Esophagus muscularis mucosa (tissue), 4 donors: ENCODE measurements around the gene TAF10. TPM values are rescaled to one million over a fixed set of nuclear protein-coding genes. Genes with fewer than 3 reads are reported as not detected.

ENCODE experiments used
- DNase-seq: peaks from one replicate; pipeline ENCODE4 v3.0.0-alpha.2; 2017; ENCODE audit errors: extremely low spot score
- H3K27ac ChIP-seq, 4 donors: fragments of 200-600 bp; sonication (generic); replicated peaks in 1 of 4; 1 replicate in 3 of 4; 2 replicates in 1 of 4; pipeline ENCODE4 v1.5.1; 2016 to 2019; ENCODE audit warnings: mild to moderate bottlenecking in 1 of 4
- H3K27me3 ChIP-seq, 4 donors: fragments of 200-600 bp; sonication (generic); one replicate each; pipeline versions ENCODE4 v1.5.1 to v1.6.0; 2016 to 2019
- H3K36me3 ChIP-seq, 4 donors: fragments of 200-600 bp; sonication (generic); one replicate each; pipeline ENCODE4 v1.5.1; 2016 to 2019
- H3K4me1 ChIP-seq, 4 donors: fragments of 200-600 bp; sonication (generic); one replicate each; pipeline ENCODE4 v1.5.1; 2016 to 2019
- H3K4me3 ChIP-seq, 4 donors: fragments of 200-600 bp; sonication (generic); 1 replicate in 2 of 4; 2 replicates in 2 of 4; pipeline ENCODE4 v1.5.1; 2016 to 2019; ENCODE audit warnings: mild to moderate bottlenecking in 4 of 4, moderate library complexity in 1 of 4
- H3K9me3 ChIP-seq, 4 donors: fragments of 200-600 bp; sonication (generic); 1 replicate in 3 of 4; 2 replicates in 1 of 4; pipeline ENCODE4 v1.5.1; 2016 to 2019
- EP300 ChIP-seq: sonication (generic); formaldehyde crosslinking; IDR thresholded peaks from one replicate; pipeline ENCODE4 v1.6.1; 2017; ENCODE audit warnings: antibody characterized with exemption
- POLR2A ChIP-seq: fragments of 450-650 bp; IDR thresholded peaks from one replicate; pipeline ENCODE4 v1.6.1; 2017; ENCODE audit warnings: antibody characterized with exemption, moderate library complexity, mild to moderate bottlenecking, low read depth
- POLR2AphosphoS5 ChIP-seq, 2 donors: sonication (generic); formaldehyde crosslinking; IDR thresholded peaks; one replicate each; pipeline ENCODE4 v1.6.1; 2017; ENCODE audit warnings: antibody characterized with exemption in 2 of 2
- WGBS: methylation state at CpG from one replicate; pipeline ENCODE4 v1.1.5; 2018; 5-methylcytosine and 5-hydroxymethylcytosine counted together
- intact Hi-C: fragments of 100-400 bp; cut with DNase I; formaldehyde crosslinking; loops from one replicate; pipeline ENCODE4 v1.15.1; 2023
- total RNA-seq, 4 donors: library from RNA; depleted of rRNA; stranded (reverse); fragments of >200 nt; gene quantifications; one replicate each; pipeline versions ENCODE4 v1.1.0 to v1.2.1, GENCODE V29; 2016
- TF ChIP-seq, protein P1 (sequence below), 3 experiments: fragments of 200-600 bp in 2 of 3; fragments of 450-650 bp in 1 of 3; sonication (generic) in 2 of 3; IDR thresholded peaks; one replicate each; pipeline ENCODE4 v1.5.1; 2017 to 2019; ENCODE audit warnings: antibody characterized with exemption in 3 of 3, mild to moderate bottlenecking in 2 of 3, moderate library complexity in 1 of 3

TAF10 gene
- total RNA-seq, 4 donors from 2014 or later, result 24.2 to 51.1 (median 43.4) TPM

DNA sequence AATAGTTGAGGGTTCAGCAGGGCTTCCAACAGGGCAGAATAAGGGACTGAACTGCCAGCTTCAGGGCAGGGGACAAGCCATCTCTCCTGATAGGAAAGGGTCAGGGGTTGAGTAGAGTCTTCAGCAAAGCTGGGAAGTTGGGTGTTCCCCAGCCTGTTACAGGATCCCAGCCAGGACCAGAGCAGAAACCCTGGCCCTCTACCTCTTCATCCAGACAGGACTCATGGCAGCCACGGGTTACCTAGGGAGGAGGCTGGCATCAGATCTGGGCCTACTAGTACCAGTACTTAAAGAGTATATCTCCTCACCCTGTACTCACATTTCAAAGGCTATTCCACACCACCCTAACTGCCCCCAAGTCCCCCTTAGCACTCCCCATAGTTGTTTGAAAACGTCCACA, 2.4 kb upstream of the TAF10 start:
- Histone ChIP-seq H3K36me3 (peaks cover 14 to 58% (median 45%) of the 10 kb centered on the region in 4 donors), H3K9me3 (no peaks in the 10 kb centered on the region), H3K27me3 (no peaks in the 10 kb centered on the region), H3K4me1 (peaks cover 34 to 64% (median 57%) of the 10 kb centered on the region in 4 donors), H3K4me3 (no peak overlapping the region), H3K27ac (peak overlapping the region; percentile 25 to 98 (median 98))
- TF ChIP-seq POLR2AphosphoS5 (IDR thresholded peaks at IDR 0.05) (no peak), POLR2A (no peak), EP300 (no peak)
- TF ChIP-seq, protein P1, sequence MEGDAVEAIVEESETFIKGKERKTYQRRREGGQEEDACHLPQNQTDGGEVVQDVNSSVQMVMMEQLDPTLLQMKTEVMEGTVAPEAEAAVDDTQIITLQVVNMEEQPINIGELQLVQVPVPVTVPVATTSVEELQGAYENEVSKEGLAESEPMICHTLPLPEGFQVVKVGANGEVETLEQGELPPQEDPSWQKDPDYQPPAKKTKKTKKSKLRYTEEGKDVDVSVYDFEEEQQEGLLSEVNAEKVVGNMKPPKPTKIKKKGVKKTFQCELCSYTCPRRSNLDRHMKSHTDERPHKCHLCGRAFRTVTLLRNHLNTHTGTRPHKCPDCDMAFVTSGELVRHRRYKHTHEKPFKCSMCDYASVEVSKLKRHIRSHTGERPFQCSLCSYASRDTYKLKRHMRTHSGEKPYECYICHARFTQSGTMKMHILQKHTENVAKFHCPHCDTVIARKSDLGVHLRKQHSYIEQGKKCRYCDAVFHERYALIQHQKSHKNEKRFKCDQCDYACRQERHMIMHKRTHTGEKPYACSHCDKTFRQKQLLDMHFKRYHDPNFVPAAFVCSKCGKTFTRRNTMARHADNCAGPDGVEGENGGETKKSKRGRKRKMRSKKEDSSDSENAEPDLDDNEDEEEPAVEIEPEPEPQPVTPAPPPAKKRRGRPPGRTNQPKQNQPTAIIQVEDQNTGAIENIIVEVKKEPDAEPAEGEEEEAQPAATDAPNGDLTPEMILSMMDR (IDR thresholded peaks at IDR 0.05), result no peak
- intact Hi-C loops, result no loop called here
- 94% methylated on average over 2 of the region's 2 CpGs for WGBS
- DNase-seq, result no peak

DNA sequence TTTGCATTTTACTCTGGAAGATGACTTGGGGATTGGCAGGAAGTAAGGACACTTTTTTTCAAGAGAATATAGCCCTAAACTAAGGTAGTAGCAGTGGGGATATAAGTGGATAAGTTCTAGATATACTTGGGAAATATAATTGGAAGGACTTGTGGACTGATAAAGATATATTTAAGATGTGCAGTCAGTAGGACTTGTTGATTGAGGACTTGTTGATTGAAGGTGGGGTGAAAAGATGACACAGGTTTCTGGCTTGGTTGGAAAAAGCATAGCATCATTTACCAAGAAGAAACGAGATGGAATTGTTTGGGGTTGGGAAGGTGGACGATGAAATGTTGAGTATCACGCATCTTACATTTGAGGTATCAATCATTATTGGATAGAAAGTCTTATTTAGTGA, 1.5 kb upstream of the TAF10 start:
- TF ChIP-seq EP300 (no peak), POLR2AphosphoS5 (IDR thresholded peaks at IDR 0.05) (no peak), POLR2A (no peak)
- TF ChIP-seq, protein P1 (IDR thresholded peaks at IDR 0.05), result no peak
- Histone ChIP-seq H3K4me3 (peak overlapping the region in 2 of 4 donors; percentile 87 to 88), H3K9me3 (no peaks in the 10 kb centered on the region), H3K4me1 (peaks cover 35 to 69% (median 61%) of the 10 kb centered on the region in 4 donors), H3K27me3 (no peaks in the 10 kb centered on the region), H3K36me3 (peaks cover 23 to 67% (median 55%) of the 10 kb centered on the region in 4 donors), H3K27ac (peak overlapping the region; percentile 97 to 98 (median 98))
- intact Hi-C loops, result loop anchor here (2.0 kb wide), 1 partner anchor 69 kb away; the partner anchor contains the start of gene MRPL17
- DNase-seq, result no peak
- 93% methylated on average over 3 of the region's 3 CpGs for WGBS

DNA sequence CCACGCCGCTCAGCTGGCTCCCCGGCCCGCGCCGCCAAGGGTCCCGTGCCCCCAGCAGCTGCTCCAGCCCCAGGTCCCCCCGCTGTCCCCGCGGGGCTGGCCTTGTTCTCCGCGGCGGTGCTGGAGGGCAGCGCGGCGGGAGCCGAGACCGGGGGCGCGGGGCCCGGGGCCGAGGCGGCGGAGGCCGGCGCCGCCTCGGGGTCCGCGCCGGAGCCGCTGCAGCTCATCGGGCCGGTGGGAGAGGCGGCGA, 128 bp downstream of the TAF10 start:
- Histone ChIP-seq H3K9me3 (no peaks in the 10 kb centered on the region), H3K27me3 (no peaks in the 10 kb centered on the region), H3K4me3 (peak overlapping the region; percentile 79 to 98 (median 88)), H3K27ac (peak overlapping the region; percentile 97 to 98 (median 98)), H3K36me3 (peaks cover 30 to 70% (median 62%) of the 10 kb centered on the region in 4 donors), H3K4me1 (peaks cover 44 to 68% (median 61%) of the 10 kb centered on the region in 4 donors)
- DNase-seq, result no peak
- TF ChIP-seq EP300, result no peak
- TF ChIP-seq, protein P1 (IDR thresholded peaks at IDR 0.05), result no peak
- TF ChIP-seq POLR2A, result no peak
- TF ChIP-seq POLR2AphosphoS5 (IDR thresholded peaks at IDR 0.05), result no peak
- 0% methylated on average over 2 of the region's 36 CpGs for WGBS
- intact Hi-C loops, result loop anchor here (2.0 kb wide), 1 partner anchor 71 kb away; the partner anchor contains the start of gene MRPL17

DNA sequence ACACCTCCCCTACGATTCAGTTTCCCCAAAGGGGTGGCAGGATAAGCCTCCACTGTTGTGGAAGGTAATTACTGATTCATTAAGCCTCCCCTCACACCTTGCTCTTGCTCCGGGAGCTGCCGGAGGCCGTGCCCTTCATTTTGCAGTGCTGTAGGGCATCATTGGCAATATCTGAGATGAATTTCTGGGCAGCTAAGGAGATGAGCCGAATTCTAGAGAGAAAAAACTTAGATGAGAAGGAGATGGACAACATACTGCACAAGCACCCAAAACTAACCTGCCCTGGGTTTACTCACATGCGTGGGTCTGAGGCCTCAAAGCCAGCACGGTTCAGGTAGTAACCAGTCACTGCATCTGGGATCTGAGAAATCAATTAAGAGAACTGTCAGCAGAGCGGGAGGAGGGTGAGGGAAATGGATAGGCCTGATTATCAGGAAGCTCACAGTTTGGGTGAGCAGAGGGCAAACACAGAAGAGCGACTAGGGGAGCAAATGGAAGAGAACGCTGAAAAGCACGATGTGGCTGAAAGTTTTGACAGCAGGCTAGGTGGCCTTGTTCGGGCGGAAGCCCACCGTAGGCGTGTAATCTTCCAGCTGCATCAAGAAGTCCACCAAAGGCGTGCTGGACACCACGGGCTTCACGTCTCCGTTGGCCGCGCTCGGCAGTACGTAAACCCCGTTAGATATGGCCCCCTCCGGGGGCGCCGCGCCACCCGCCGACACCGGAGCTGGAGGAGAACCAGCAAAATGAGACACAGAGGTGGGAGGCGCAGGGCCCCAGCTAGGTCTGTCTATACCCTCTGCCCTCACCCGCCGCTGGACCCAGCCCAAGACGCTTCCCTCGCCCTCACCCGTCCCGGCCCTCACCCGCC, 689 bp downstream of the TAF10 start:
- intact Hi-C loops, result no loop called here
- 10% methylated on average over 31 of the region's 39 CpGs for WGBS
- Histone ChIP-seq H3K9me3 (no peaks in the 10 kb centered on the region), H3K27me3 (no peaks in the 10 kb centered on the region), H3K27ac (peak overlapping the region; percentile 97 to 98 (median 98)), H3K4me1 (peaks cover 49 to 71% (median 65%) of the 10 kb centered on the region in 4 donors), H3K36me3 (peaks cover 30 to 64% (median 59%) of the 10 kb centered on the region in 4 donors), H3K4me3 (peak overlapping the region; percentile 79 to 98 (median 88))
- TF ChIP-seq POLR2AphosphoS5 (IDR thresholded peaks at IDR 0.05) (peak in 1 of 2 donors; percentile 39), POLR2A (no peak)
- no peak for DNase-seq

DNA sequence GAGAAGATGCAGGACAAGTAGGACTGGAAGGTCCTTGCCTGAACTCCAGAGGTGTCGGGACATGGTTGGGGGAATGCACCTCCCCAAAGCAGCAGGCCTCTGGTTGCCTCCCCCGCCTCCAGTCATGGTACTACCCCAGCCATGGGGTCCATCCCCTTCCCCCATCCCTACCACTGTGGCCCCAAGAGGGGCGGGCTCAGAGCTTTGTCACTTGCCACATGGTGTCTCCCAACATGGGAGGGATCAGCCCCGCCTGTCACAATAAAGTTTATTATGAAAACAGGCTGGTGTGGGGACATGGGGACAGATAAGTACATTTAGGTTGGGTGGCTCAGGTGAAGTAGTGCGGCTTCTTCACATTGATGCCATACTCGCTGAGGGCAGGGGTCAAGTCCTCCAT, 1.4 kb downstream of the TAF10 start:
- Histone ChIP-seq H3K4me1 (peaks cover 56 to 78% (median 73%) of the 10 kb centered on the region in 4 donors), H3K9me3 (no peaks in the 10 kb centered on the region)
- DNase-seq, result no peak

More for the DNA sequence above, 1.4 kb downstream of the TAF10 start:
- 56% methylated on average over 3 of the region's 6 CpGs for WGBS
- H3K27ac ChIP-seq, result peak overlapping the region; percentile 97 to 98 (median 98)
- no peaks in the 10 kb centered on the region for H3K27me3 ChIP-seq
- no peak for TF ChIP-seq POLR2AphosphoS5 (IDR thresholded peaks at IDR 0.05)
- TF ChIP-seq, protein P1 (IDR thresholded peaks at IDR 0.05), result no peak
- no peak for TF ChIP-seq POLR2A
- TF ChIP-seq EP300, result no peak
- peak overlapping the region; percentile 79 to 98 (median 88) for H3K4me3 ChIP-seq
- H3K36me3 ChIP-seq, result peaks cover 30 to 57% (median 52%) of the 10 kb centered on the region in 4 donors
- intact Hi-C loops, result no loop called here
